Heart right ventricle (tissue), 16 donors: ENCODE data around the gene NR4A1. TPM values are rescaled to one million over a fixed set of nuclear protein-coding genes. Genes with fewer than 3 reads are reported as not detected.

Experiments
- ATAC-seq, 8 donors: fragments of 200-7000 bp; cut with Tn5 transposase; one replicate each; pipeline ENCODE4 v1.9.1; 2020; ENCODE audit warnings: mild to moderate bottlenecking in 8 of 8, moderate library complexity in 8 of 8, moderate number of reproducible peaks in 1 of 8
- DNase-seq, 2 donors: peaks; one replicate each; pipeline ENCODE4 v3.0.0-alpha.2; 2020
- H3K27ac ChIP-seq, 10 donors: fragments of 200-600 bp; sonication (generic) in 2 of 10; one replicate each; pipeline versions ENCODE4 v1.5.0 to v1.8.0; 2020 to 2022; ENCODE audit warnings: mild to moderate bottlenecking in 3 of 10
- H3K27me3 ChIP-seq, 7 donors: fragments of 200-600 bp; one replicate each; pipeline ENCODE4 v1.8.0; 2021 to 2022; ENCODE audit warnings: mild to moderate bottlenecking in 2 of 7
- H3K36me3 ChIP-seq, 9 donors: fragments of 200-600 bp; sonication (generic) in 1 of 9; one replicate each; pipeline versions ENCODE4 v1.5.0 to v1.8.0; 2020 to 2022; ENCODE audit warnings: mild to moderate bottlenecking in 2 of 9
- H3K4me1 ChIP-seq, 9 donors: fragments of 200-600 bp; sonication (generic) in 1 of 9; one replicate each; pipeline versions ENCODE4 v1.5.0 to v1.8.0; 2020 to 2022; ENCODE audit warnings: mild to moderate bottlenecking in 4 of 9
- H3K4me3 ChIP-seq, 10 donors: fragments of 200-600 bp; sonication (generic) in 2 of 10; one replicate each; pipeline versions ENCODE4 v1.5.0 to v1.8.0; 2020 to 2022; ENCODE audit warnings: mild to moderate bottlenecking in 7 of 10, moderate library complexity in 2 of 10
- H3K9me3 ChIP-seq, 11 donors: fragments of 200-600 bp in 10 of 11; sonication (generic) in 2 of 11; one replicate each; pipeline versions ENCODE4 v1.5.0 to v1.8.0; 2013 to 2022; ENCODE audit warnings: mild to moderate bottlenecking in 2 of 11, control low read depth in 1 of 11, moderate library complexity in 1 of 11
- WGBS, 2 donors: extraction: QIAGEN DNeasy Blood & Tissue Kit; methylation state at CpG; one replicate each; pipeline ENCODE4 v1.1.7; 2013; ENCODE audit warnings: inconsistent platforms in 1 of 2; 5-methylcytosine and 5-hydroxymethylcytosine counted together
- intact Hi-C, 10 donors: fragments of 100-400 bp; cut with DNase I; formaldehyde crosslinking; loops; one replicate each; pipeline versions ENCODE4 v1.11.1 to v1.14.2; 2022
- polyA plus RNA-seq, 2 donors: library from polyadenylated mRNA; stranded (reverse); fragments of 200-250 nt; gene quantifications; one replicate each; pipeline ENCODE4 v1.2.3, GENCODE V29; 2013
- total RNA-seq, 10 donors: library from RNA; stranded (reverse); fragmentation: NEBNext Ultra II Directional in 3 of 10; extraction: Animal tissue kit (Norgen Biotek cat#: 25700) in 3 of 10; gene quantifications; one replicate each; pipeline versions ENCODE4 v1.2.1 to v1.2.4, GENCODE V29; 2021 to 2023
- TF ChIP-seq, protein P1 (sequence below), 9 donors: fragments of 200-600 bp; sonication (generic) in 2 of 9; IDR thresholded peaks; one replicate each; pipeline versions ENCODE4 v1.5.0 to v1.8.0; 2021 to 2022; ENCODE audit warnings: antibody characterized with exemption in 9 of 9, mild to moderate bottlenecking in 5 of 9, moderate library complexity in 1 of 9
- donor health status: Arrhythmogenic right ventricular cardiomyopathy.
- donor health status: ischemic (EF 13 %, LVEDD 7.1; RV severe dilation, severe dysfunction).
- donor health status: healthy with polysubstance abuse.
- donor health status: DM: no; HTN: yes; CAD: no.
- donor health status: DM: no; HTN: no; CAD: no.
- donor health status: ischemic (EF 25% LVEDD 6.9; RV normal size, moderate dysfunction).
- donor health status: ischemic (EF 25% LVEDD 5.7; RV mildly dilated, moderate dysfunction).
- donor health status: healthy.
- donor health status: DM: yes; HTN: yes; CAD: no.
- donor health status: Ischemic cardiomyopathy.
- donor health status: ischemic (EF 35%, LVEDD 5.7; RV mildly dilated, moderate dysfunction).
- donor health status: nonischemic (EF 11% LVEDD 7.7; RV severe dilation, severe dysfunction).
- donor health status: DM: yes; HTN: yes; CAD: no.
- donor health status: PGD.
- donor health status: ischemic (EF 29% LVEDD 5.4; RV normal size, mild dysfunction).
- donor health status: nonischemic (EF 23%, LVEDD 6.1; RV moderate dilation, normal function).

The NR4A1 gene
- total and polyA plus RNA-seq, 12 donors = 34.6 to 588 (median 99.0) TPM

DNA sequence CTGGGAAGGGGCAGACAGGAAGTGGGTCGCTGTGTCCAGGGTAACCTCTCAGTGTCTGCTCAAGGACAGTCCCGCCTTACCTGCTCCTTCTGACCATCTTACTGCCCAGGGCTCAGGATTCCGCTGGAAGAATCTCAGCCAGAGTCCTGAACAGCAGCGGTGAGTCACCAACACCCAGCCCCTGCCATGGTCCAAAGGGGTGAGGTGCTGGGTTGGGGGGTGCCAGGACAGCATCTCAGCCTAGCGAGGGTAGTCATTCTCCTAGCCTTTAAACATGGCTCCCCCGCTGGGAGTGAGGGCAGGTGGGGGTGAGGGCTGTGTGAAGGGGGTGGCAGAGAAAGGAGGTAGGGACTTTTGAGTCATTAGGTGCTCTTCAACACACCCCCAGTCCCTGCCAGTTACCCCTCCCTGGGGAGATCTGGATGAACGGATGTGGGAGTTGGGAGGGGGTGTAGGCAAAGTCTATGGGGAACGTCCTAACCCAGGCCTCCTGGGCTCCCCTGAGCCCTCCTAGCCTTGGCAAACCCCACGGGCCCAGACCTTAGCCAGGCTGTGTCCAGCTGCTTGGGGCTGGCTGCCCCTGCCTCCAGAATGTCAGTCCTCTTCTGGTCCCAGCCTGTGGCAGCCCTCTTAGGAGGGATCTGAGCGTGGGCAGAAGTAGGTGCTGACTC, 42.0 kb upstream of the NR4A1 start:
- intact Hi-C loops = no loop called here
- Histone ChIP-seq H3K4me1 (peaks cover 12 to 66% (median 47%) of the 10 kb centered on the region in 9 donors), H3K27ac (peak overlapping the region; percentile 92 to 98 (median 96))

DNA sequence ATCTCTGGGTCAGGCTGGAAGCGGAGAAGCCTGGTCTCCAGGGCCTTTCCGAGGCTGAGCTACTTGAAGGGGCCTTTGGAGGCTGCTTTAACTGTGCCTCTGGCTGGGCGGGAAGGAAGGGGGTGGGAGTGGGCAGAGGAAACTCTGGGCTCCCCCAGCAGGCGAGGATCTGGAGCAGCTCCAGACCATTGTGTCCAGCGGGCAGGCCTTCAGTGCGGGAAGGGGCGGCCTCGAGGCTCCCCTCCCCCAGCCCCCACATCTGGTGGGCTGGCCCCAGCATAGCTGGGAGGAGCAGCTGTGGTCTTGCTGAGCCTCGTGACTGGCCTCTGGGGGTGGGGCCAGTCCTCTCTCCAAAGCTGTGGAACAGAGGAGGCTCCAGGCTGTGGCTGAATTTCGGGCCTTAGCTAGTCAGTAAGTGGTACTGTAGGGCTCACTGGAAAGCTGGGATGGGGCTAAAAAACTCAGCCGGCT, 41.1 kb upstream of the NR4A1 start:
- intact Hi-C loops = no loop called here
- Histone ChIP-seq H3K9me3 (no peaks in the 10 kb centered on the region), H3K4me3 (peak overlapping the region in 9 of 10 donors; percentile 62 to 96 (median 85)), H3K4me1 (peaks cover 12 to 57% (median 42%) of the 10 kb centered on the region in 9 donors), H3K27me3 (peaks cover 0 to 30% (median 11%) of the 10 kb centered on the region in 7 donors), H3K36me3 (peaks cover 0 to 50% (median 22%) of the 10 kb centered on the region in 9 donors), H3K27ac (peak overlapping the region; percentile 92 to 98 (median 96))
- DNase-seq (peak; percentile 85 to 92), ATAC-seq (peak; percentile 69 to 84 (median 80))
- TF ChIP-seq, protein P1, sequence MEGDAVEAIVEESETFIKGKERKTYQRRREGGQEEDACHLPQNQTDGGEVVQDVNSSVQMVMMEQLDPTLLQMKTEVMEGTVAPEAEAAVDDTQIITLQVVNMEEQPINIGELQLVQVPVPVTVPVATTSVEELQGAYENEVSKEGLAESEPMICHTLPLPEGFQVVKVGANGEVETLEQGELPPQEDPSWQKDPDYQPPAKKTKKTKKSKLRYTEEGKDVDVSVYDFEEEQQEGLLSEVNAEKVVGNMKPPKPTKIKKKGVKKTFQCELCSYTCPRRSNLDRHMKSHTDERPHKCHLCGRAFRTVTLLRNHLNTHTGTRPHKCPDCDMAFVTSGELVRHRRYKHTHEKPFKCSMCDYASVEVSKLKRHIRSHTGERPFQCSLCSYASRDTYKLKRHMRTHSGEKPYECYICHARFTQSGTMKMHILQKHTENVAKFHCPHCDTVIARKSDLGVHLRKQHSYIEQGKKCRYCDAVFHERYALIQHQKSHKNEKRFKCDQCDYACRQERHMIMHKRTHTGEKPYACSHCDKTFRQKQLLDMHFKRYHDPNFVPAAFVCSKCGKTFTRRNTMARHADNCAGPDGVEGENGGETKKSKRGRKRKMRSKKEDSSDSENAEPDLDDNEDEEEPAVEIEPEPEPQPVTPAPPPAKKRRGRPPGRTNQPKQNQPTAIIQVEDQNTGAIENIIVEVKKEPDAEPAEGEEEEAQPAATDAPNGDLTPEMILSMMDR (IDR thresholded peaks at IDR 0.05) = peak in 1 of 9 donors; percentile 15
- WGBS, 2 donors = 33 to 48% methylated on average over 11 of the region's 11 CpGs

More for the DNA sequence above, 42.0 kb upstream of the NR4A1 start:
- peaks cover 0 to 44% (median 19%) of the 10 kb centered on the region in 9 donors for H3K36me3 ChIP-seq
- peak in 4 of 8 donors; percentile 1 to 10 (median 4) for ATAC-seq
- DNase-seq = no peak
- WGBS, 2 donors = 69 to 78% methylated on average over 10 of the region's 10 CpGs
- TF ChIP-seq, protein P1 (IDR thresholded peaks at IDR 0.05) = no peak
- no peaks in the 10 kb centered on the region for H3K9me3 ChIP-seq
- peaks cover 0 to 30% (median 11%) of the 10 kb centered on the region in 7 donors for H3K27me3 ChIP-seq
- H3K4me3 ChIP-seq = peak overlapping the region; percentile 54 to 96 (median 84)

DNA sequence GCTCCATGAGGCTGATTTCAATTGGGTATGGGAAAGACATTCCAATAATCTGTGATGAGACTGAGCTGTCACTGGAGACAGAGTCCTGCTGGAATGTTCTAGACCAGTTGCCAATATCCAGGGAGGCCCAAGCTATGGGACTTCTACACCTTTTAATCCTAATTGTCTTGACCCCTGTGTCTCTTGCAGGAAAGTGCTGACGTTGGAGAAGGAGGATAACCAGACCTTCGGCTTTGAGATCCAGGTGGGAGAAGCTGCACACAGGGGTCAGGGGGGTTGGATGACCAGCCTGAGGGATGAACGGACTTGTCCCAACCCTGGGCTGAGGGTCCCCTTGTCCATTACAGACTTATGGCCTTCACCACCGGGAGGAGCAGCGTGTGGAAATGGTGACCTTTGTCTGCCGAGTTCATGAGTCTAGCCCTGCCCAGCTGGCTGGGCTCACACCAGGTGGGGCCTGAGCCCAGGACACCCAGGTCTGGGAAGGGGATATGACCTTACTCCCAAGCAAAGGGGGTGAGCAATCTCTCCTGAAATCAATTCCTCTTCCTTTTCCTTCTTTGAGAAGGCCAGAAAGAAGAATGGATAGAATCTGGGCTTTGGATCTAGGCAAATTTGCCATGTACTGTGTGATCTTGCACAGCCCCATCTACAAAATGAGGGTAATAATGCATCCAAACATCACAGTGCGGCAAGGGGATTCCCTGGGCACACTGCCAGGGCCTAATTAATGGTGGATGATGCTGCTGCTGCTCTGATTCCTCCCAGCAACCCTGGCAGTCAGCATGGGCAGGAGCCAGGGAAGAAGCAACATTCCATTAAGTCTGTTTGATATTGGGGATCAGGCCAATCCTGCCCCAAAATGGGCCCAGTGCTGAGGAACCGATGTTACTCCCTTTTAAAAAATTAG, 40.3 kb upstream of the NR4A1 start:
- Histone ChIP-seq H3K27me3 (peaks cover 0 to 23% (median 9%) of the 10 kb centered on the region in 7 donors), H3K9me3 (no peaks in the 10 kb centered on the region), H3K4me3 (peak overlapping the region in 9 of 10 donors; percentile 22 to 96 (median 85)), H3K27ac (peak overlapping the region; percentile 92 to 98 (median 96)), H3K36me3 (peaks cover 0 to 58% (median 22%) of the 10 kb centered on the region in 9 donors), H3K4me1 (peaks cover 12 to 53% (median 41%) of the 10 kb centered on the region in 9 donors)
- TF ChIP-seq, protein P1 (IDR thresholded peaks at IDR 0.05) = no peak
- ATAC-seq (no peak), DNase-seq (no peak)
- 59 to 61% methylated on average over 8 of the region's 8 CpGs for WGBS, 2 donors
- intact Hi-C loops = no loop called here
